Sigmoid colon (tissue), 4 donors: ENCODE results near the gene ZFX.

Experiments used
- CTCF ChIP-seq, 4 experiments: fragments of 450-650 bp in 3 of 4; fragments of 200-600 bp in 1 of 4; IDR thresholded peaks; one replicate each; pipeline ENCODE4 v1.5.1; 2016 to 2019; ENCODE audit warnings: antibody characterized with exemption in 4 of 4, mild to moderate bottlenecking in 3 of 4, moderate library complexity in 2 of 4
- POLR2A ChIP-seq, 2 donors: fragments of 450-650 bp; IDR thresholded peaks; one replicate each; pipeline ENCODE4 v1.6.1; 2016; ENCODE audit warnings: antibody characterized with exemption in 2 of 2, mild to moderate bottlenecking in 2 of 2, moderate library complexity in 2 of 2
- POLR2AphosphoS5 ChIP-seq, 4 donors: sonication (generic); formaldehyde crosslinking; IDR thresholded peaks; one replicate each; pipeline ENCODE4 v1.6.1; 2017; ENCODE audit warnings: antibody characterized with exemption in 4 of 4

- TF ChIP-seq POLR2A (IDR thresholded peaks at IDR 0.05) (no peak), CTCF (IDR thresholded peaks at IDR 0.05) (no peak), POLR2AphosphoS5 (IDR thresholded peaks at IDR 0.05) (no peak)
Measured at GRCh38 chrX:24137192-24137591, 12.3 kb upstream of the ZFX start.
